Karpas-422 (cell line): ENCODE results near the gene IGFBP6. TPM values are rescaled to one million over a fixed set of nuclear protein-coding genes. Genes with fewer than 3 reads are reported as not detected.

ENCODE experiments used
- DNase-seq: peaks from one replicate; pipeline ENCODE4 v3.0.0-alpha.2; 2015
- H2AFZ ChIP-seq: fragments of 200-600 bp; sonication (generic); 2 replicates; pipeline ENCODE4 v1.6.1; 2014; ENCODE audit warnings: antibody characterized with exemption, low read length, mixed read lengths
- H3K27ac ChIP-seq: fragments of 200-600 bp; sonication (generic); 2 replicates; pipeline ENCODE4 v1.5.1; 2014; ENCODE audit warnings: mild to moderate bottlenecking, low read length, moderate library complexity
- H3K27me3 ChIP-seq: fragments of 200-600 bp; sonication (generic); 2 replicates; pipeline ENCODE4 v1.6.1; 2014; ENCODE audit warnings: low read length, mixed read lengths
- H3K36me3 ChIP-seq: fragments of 200-600 bp; sonication (generic); 2 replicates; pipeline ENCODE4 v1.6.1; 2014; ENCODE audit warnings: low read length, mixed read lengths; ENCODE audit not compliant: insufficient read depth
- H3K4me1 ChIP-seq: fragments of 200-600 bp; sonication (generic); 2 replicates; pipeline ENCODE4 v1.6.1; 2014; ENCODE audit warnings: mild to moderate bottlenecking, low read length, mixed read lengths
- H3K4me2 ChIP-seq: fragments of 200-600 bp; sonication (generic); 2 replicates; pipeline ENCODE4 v1.6.1; 2014; ENCODE audit warnings: low read length, low read depth, mild to moderate bottlenecking; ENCODE audit not compliant: poor library complexity, severe bottlenecking
- H3K4me3 ChIP-seq: fragments of 200-600 bp; sonication (generic); 2 replicates; pipeline ENCODE4 v1.5.1; 2014; ENCODE audit warnings: mild to moderate bottlenecking, antibody characterized with exemption, low read length, mixed read lengths
- H3K79me2 ChIP-seq: fragments of 200-600 bp; sonication (generic); 2 replicates; pipeline ENCODE4 v1.6.1; 2014; ENCODE audit warnings: mild to moderate bottlenecking, low read length, mixed read lengths
- H3K9ac ChIP-seq: fragments of 200-600 bp; sonication (generic); 2 replicates; pipeline ENCODE4 v1.6.0; 2014; ENCODE audit warnings: low read length
- H3K9me2 ChIP-seq: fragments of 200-600 bp; sonication (generic), shearing (Covaris generic); replicated peaks from 2 replicates; pipeline ENCODE4 v1.6.0; 2014; ENCODE audit warnings: mild to moderate bottlenecking, low read length, moderate library complexity; ENCODE audit not compliant: insufficient read depth
- H3K9me3 ChIP-seq: fragments of 300-700, 200-600 bp; sonication (generic); 2 replicates; pipeline ENCODE4 v1.6.1; 2014; ENCODE audit warnings: low read length, mixed read lengths
- H4K20me1 ChIP-seq: fragments of 200-600 bp; sonication (generic); 2 replicates; pipeline ENCODE4 v1.6.1; 2014; ENCODE audit warnings: mild to moderate bottlenecking, antibody characterized with exemption, low read length, low read depth; ENCODE audit not compliant: insufficient read depth
- total RNA-seq: library from RNA; depleted of rRNA; stranded (reverse); fragments of >200 nt; shearing (Covaris generic); gene quantifications from 2 replicates; pipeline ENCODE4 v1.2.3, GENCODE V29; 2014; ENCODE audit warnings: low replicate concordance

IGFBP6 gene
- total RNA-seq, 1 experiment from 2014 or later: not detected

DNA sequence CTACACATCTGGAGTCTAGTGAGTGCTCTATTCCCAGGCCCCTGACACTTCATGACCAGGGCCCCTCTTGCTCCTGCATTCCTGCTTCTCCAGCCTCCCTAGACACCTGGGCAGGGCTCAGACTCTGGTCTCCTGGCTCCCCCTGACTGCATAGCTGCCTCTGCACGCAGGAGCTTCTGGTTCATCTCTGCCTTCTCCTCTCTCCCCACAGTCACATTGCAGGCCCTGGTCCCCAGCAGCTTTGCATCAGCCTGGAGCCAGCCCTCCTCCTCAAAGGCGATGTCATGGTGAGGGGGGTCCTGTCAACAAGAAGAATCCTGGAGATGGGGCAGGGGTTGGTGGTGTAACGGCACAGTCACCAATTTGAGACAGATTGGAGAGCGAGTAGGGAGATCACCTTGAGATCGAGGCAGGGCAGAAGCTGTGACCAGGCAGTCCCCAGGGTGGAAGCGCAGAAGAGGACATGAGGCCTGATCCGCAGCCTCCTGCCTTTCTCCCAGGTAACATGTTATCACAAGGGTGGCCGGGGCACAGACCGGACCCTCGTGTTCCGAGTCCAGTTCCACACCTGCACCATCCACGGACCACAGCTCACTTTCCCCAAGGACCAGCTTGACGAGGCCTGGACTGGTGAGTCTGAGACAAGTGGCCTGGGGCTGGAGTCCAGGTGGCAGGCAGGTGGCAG, 39.5 kb upstream of the IGFBP6 start:
- no peak overlapping the region for H3K4me3 ChIP-seq
- peaks cover 8% of the 10 kb centered on the region for H3K4me1 ChIP-seq
- no peaks in the 10 kb centered on the region for H3K79me2 ChIP-seq
- H3K4me2 ChIP-seq: no peak overlapping the region
- no peak overlapping the region for H2AFZ ChIP-seq
- H4K20me1 ChIP-seq: no peaks in the 10 kb centered on the region
- no peaks in the 10 kb centered on the region for H3K9me3 ChIP-seq
- no peaks in the 10 kb centered on the region for H3K9me2 ChIP-seq
- H3K27ac ChIP-seq: no peak overlapping the region
- DNase-seq: no peak
- no peak overlapping the region for H3K9ac ChIP-seq
- H3K36me3 ChIP-seq: no peaks in the 10 kb centered on the region
- H3K27me3 ChIP-seq: no peaks in the 10 kb centered on the region

DNA sequence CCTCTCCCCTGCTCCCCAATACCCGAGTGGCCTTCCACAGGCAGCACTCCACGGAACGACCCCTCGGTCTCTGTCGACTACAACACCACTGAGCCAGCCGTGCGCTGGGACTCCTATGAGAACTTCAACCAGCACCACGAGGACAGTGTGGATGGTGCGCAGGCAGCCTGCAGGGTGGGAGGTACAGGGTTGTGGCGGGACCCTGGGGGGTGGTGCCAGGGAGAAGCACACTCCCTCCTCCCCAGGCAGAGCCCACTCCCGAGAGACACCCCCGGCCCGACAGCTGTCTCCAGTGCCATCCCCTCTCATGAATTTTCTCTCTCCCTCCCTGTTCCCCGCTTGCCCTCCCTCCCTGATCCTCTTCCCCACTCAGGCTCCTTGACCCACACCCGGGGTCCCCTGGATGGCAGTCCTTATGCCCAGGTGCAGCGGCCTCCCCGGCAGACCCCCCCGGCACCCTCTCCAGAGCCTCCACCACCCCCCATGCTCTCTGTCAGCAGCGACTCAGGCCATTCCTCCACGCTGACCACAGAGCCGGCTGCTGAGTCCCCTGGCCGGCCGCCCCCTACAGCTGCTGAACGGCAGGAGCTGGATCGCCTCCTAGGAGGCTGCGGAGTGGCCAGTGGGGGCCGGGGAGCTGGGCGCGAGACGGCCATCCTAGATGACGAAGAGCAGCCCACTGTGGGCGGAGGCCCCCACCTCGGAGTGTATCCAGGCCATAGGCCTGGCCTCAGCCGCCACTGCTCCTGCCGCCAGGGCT, 38.6 kb upstream of the IGFBP6 start:
- Histone ChIP-seq H3K9me2 (no peaks in the 10 kb centered on the region), H3K9me3 (no peaks in the 10 kb centered on the region), H3K27ac (no peak overlapping the region), H3K79me2 (no peaks in the 10 kb centered on the region), H3K4me2 (no peak overlapping the region), H3K4me3 (no peak overlapping the region), H3K27me3 (no peaks in the 10 kb centered on the region), H3K4me1 (peaks cover 6% of the 10 kb centered on the region), H4K20me1 (no peaks in the 10 kb centered on the region), H2AFZ (no peak overlapping the region), H3K9ac (no peak overlapping the region), H3K36me3 (no peaks in the 10 kb centered on the region)
- no peak for DNase-seq

DNA sequence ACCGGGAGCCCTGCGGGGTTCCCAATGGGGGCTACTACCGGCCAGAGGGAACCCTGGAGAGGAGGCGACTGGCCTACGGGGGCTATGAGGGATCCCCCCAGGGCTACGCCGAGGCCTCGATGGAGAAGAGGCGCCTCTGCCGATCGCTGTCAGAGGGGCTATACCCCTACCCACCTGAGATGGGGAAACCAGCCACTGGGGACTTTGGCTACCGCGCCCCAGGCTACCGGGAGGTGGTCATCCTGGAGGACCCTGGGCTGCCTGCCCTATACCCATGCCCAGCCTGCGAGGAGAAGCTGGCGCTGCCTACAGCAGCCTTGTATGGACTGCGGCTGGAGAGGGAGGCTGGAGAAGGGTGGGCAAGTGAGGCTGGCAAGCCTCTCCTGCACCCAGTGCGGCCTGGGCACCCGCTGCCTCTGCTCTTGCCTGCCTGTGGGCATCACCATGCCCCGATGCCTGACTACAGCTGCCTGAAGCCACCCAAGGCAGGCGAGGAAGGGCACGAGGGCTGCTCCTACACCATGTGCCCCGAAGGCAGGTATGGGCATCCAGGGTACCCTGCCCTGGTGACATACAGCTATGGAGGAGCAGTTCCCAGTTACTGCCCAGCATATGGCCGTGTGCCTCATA, 37.9 kb upstream of the IGFBP6 start:
- Histone ChIP-seq H3K36me3 (no peaks in the 10 kb centered on the region), H2AFZ (no peak overlapping the region), H3K4me1 (peaks cover 7% of the 10 kb centered on the region), H3K9me3 (no peaks in the 10 kb centered on the region), H4K20me1 (no peaks in the 10 kb centered on the region), H3K27ac (no peak overlapping the region), H3K27me3 (no peaks in the 10 kb centered on the region), H3K9me2 (no peaks in the 10 kb centered on the region), H3K4me2 (no peak overlapping the region), H3K4me3 (no peak overlapping the region), H3K79me2 (no peaks in the 10 kb centered on the region), H3K9ac (no peak overlapping the region)
- no peak for DNase-seq

DNA sequence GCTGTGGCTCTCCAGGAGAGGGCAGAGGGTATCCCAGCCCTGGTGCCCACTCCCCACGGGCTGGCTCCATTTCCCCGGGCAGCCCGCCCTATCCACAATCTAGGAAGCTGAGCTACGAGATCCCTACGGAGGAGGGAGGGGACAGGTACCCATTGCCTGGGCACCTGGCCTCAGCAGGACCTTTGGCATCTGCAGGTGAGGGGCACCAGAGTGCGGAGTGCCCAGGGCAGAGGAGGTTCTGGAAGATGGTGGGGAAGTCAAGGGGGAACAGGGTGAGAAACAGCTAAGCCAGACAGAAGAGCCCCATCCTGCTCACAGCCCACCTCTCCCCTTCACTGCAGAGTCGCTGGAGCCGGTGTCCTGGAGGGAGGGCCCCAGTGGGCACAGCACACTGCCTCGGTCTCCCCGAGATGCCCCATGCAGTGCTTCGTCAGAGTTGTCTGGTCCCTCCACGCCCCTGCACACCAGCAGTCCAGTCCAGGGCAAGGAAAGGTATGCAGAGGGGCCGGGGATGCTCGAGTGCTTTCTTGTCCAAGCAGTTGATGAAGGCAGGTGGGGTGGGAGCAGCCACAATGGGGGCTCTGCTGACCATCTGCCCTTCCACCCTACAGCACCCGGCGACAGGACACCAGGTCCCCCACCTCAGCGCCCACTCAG, 37.3 kb upstream of the IGFBP6 start:
- H3K79me2 ChIP-seq: no peaks in the 10 kb centered on the region
- H3K27ac ChIP-seq: no peak overlapping the region
- no peak overlapping the region for H3K4me2 ChIP-seq
- no peak overlapping the region for H2AFZ ChIP-seq
- no peaks in the 10 kb centered on the region for H3K9me3 ChIP-seq
- no peaks in the 10 kb centered on the region for H4K20me1 ChIP-seq
- H3K9me2 ChIP-seq: no peaks in the 10 kb centered on the region
- DNase-seq: no peak
- no peak overlapping the region for H3K4me3 ChIP-seq
- no peaks in the 10 kb centered on the region for H3K36me3 ChIP-seq
- peaks cover 7% of the 10 kb centered on the region for H3K4me1 ChIP-seq
- no peaks in the 10 kb centered on the region for H3K27me3 ChIP-seq
- no peak overlapping the region for H3K9ac ChIP-seq

DNA sequence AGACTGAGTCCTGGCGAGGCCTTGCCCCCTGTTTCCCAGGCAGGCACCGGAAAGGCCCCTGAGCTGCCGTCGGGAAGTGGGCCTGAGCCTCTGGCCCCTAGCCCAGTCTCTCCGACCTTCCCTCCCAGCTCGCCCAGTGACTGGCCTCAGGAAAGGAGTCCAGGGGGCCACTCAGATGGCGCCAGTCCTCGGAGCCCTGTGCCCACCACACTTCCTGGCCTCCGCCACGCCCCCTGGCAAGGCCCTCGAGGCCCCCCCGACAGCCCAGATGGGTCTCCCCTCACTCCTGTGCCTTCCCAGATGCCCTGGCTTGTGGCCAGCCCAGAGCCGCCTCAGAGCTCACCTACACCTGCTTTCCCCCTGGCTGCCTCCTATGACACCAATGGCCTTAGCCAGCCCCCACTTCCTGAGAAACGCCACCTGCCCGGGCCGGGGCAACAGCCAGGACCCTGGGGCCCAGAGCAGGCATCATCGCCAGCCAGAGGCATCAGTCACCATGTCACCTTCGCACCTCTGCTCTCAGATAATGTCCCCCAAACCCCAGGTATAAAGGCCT, 36.7 kb upstream of the IGFBP6 start:
- no peak overlapping the region for H3K4me3 ChIP-seq
- H3K4me1 ChIP-seq: peaks cover 7% of the 10 kb centered on the region
- H3K4me2 ChIP-seq: no peak overlapping the region
- no peaks in the 10 kb centered on the region for H3K27me3 ChIP-seq
- no peak overlapping the region for H3K9ac ChIP-seq
- H3K9me3 ChIP-seq: no peaks in the 10 kb centered on the region
- H2AFZ ChIP-seq: no peak overlapping the region
- no peaks in the 10 kb centered on the region for H3K36me3 ChIP-seq
- no peaks in the 10 kb centered on the region for H3K79me2 ChIP-seq
- no peak overlapping the region for H3K27ac ChIP-seq
- no peaks in the 10 kb centered on the region for H3K9me2 ChIP-seq
- H4K20me1 ChIP-seq: no peaks in the 10 kb centered on the region; the same call in 1 of the 2 replicates
- DNase-seq: no peak

DNA sequence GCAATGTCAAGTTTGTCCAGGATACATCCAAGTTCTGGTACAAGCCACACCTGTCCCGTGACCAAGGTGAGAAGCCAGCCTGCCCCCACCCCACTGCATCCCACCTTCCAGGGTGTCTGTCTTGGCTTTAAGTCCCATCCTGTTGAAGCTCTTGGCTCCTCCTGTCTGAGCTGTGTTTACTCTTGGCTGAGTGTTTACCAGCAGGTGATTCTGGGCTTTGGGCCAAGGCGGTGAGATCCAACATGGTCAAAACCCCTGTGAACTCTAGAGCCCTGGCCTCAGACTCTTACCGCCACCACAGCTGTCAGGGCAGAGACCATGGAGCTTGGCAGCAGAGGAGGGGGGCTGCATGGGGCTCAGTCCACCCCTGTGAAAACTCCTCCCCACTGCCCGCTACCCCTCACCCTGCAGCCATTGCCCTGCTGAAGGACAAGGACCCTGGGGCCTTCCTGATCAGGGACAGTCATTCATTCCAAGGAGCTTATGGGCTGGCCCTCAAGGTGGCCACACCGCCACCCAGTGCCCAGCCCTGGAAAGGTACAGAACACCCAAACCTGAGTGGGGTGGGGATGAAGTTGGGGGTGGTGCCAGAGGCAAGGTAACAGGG, 36.0 kb upstream of the IGFBP6 start:
- Histone ChIP-seq H3K27me3 (no peaks in the 10 kb centered on the region), H3K79me2 (no peaks in the 10 kb centered on the region), H3K9ac (no peak overlapping the region), H3K4me2 (no peak overlapping the region), H3K27ac (no peak overlapping the region), H3K9me2 (no peaks in the 10 kb centered on the region), H3K4me1 (peaks cover 7% of the 10 kb centered on the region), H3K9me3 (no peaks in the 10 kb centered on the region), H2AFZ (no peak overlapping the region), H3K4me3 (no peak overlapping the region), H3K36me3 (no peaks in the 10 kb centered on the region), H4K20me1 (no peaks in the 10 kb centered on the region; the same call in 1 of the 2 replicates)
- peak; percentile 65 for DNase-seq

DNA sequence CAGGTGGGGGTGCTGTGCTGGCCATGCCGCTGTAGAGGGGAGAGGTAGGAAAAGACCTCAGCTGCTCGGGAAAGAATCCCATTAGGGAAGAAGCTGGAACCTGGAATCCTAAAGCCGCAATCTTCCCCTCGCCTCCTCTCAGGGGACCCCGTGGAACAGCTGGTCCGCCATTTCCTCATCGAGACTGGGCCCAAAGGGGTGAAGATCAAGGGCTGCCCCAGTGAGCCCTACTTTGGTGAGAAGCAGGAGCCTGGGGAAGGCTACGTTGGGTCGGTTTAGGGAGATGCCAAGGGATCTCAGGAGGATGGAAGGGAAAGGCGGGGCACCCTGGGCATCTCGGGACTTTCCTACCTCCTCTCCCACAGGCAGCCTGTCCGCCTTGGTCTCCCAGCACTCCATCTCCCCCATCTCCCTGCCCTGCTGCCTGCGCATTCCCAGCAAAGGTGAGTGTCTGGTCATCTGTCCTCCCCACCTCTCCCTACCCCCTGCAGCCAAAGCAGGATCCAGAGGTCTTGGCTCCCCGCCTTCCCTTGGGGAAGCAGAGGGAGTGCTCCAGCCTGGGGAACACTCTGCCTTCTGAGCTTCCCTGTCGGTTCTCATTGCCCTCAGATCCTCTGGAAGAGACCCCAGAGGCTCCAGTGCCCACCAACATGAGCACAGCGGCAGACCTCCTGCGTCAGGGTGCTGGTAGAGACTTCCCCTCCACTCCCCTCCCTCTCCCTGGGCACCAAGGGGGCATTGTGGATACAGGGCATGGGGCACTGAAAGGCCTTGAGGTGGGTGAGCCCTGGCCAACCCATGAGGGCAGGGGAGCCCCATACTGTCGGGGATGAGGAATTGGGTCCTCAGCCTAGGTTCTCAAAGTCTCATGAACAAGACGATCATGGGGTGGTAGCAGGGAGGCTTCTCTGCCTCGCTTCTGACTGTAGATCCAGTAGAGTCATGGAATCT, 35.2 kb upstream of the IGFBP6 start:
- H3K9ac ChIP-seq: no peak overlapping the region
- no peaks in the 10 kb centered on the region for H3K9me2 ChIP-seq
- no peak overlapping the region for H3K27ac ChIP-seq
- no peak overlapping the region for H3K4me2 ChIP-seq
- no peaks in the 10 kb centered on the region for H3K27me3 ChIP-seq
- no peaks in the 10 kb centered on the region for H3K9me3 ChIP-seq
- no peak overlapping the region for H2AFZ ChIP-seq
- no peak for DNase-seq
- H3K79me2 ChIP-seq: no peaks in the 10 kb centered on the region
- H3K36me3 ChIP-seq: no peaks in the 10 kb centered on the region
- H3K4me3 ChIP-seq: no peak overlapping the region
- H3K4me1 ChIP-seq: peaks cover 7% of the 10 kb centered on the region
- H4K20me1 ChIP-seq: no peaks in the 10 kb centered on the region; the same call in 1 of the 2 replicates
